NCI-H146 treated with DMSO at 0.1 percent for 48 hours (cell line): Measurements from ENCODE around the gene PRR3.
"Not testable (repeated sequence)": the region's sequence is repeated elsewhere in the genome, so short reads cannot be mapped to it uniquely, and the experiment has no call there.

ENCODE experiments used
- DNase-seq: peaks from one replicate; lab custom pipeline; 2025; ENCODE audit not compliant: unreplicated experiment; lab: John Stamatoyannopoulos, UW

Gene PRR3, protein sequence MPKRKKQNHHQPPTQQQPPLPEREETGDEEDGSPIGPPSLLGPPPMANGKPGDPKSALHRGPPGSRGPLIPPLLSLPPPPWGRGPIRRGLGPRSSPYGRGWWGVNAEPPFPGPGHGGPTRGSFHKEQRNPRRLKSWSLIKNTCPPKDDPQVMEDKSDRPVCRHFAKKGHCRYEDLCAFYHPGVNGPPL

DNA sequence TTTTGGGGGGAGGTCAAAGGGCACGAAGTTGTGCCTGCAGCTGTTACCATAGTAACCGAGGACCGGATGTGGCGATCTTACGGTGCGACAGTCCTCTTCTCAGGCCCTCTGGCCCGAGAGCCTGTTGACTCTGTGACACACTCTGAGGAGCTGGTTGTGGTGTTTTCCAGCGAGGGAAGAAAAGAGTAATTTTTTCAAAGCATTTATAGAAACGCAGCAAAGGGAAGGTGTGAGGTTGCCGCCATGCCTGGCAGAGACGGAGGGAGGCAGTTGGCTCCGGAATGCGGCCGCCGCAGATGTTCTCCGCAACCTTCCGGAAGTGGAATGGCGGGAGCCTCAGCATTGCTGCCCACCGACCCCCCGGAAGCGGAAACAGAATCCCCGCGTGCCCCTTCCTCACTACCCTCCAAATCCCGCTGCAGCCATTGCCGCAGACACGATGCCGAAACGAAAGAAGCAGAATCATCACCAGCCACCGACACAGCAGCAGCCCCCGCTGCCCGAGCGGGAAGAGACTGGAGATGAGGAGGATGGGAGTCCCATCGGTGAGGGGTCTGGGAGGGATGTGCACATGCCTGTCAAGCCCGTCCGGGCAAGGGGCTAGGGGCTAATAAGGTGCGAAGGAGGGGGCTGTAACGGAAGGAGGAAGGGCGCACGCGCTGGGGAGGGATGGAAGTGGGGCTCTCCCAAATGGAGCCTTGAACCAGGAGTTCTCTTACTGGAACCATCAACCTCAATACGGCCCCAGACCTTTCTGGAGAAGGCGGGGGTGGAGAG, at the start of gene PRR3:
Gene PRR3 (plus strand): TSS at position 390 of the 777 bp plus-strand sequence. CDS start 50 bp downstream, at position 440.
- DNase-seq, result peak; percentile 90

DNA sequence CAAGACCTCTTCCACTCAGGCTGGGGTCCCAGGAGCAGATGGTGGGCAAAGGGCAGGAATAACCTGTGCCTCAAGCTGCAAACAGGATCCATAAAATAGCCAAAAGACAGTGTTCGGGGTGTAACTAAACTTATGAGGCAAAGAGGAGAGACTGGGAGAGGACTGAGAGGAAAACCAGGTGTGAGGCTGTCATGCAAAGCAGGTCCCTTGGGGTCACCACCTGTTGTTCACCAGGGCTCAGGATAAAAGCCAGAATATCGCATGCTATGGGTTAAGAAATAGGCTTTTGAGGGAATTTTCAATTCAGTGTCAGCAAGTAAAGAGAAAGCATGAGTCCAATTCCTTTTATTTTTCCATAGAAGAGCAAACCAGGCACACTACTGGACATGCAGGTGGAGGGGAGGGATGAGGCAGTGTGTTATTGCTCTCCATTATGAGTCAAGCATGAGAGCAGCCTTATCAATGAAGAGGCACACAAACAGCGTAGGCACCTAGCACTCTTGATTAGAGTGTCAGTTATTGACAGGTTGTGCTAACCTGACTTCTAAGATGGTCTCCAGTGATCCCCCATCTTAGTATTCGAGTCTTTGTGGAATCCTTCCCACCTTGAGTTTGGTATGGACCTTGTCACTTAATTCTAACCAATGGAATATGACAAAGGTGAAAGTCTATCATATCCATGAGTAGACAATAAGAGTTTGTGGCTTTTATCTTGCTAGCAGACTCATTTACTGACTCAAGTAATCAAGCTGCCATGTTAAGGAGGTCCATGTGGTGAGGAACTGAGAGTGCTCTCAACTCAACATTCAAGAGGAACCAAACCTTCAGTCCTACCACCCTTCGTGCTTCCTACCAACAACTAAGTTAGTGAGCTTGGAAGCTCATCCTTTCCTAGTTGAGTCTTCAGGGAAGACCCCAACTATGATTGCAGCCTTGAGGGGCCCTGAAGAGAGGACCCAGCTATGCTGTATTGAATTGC, 49.0 kb upstream of the PRR3 start:
- DNase-seq, result no peak

- DNase-seq, result no peak
These were observed 48.0 kb upstream of the PRR3 start for GRCh38 chr6:30508890-30509736.

GRCh38 chr6:30510419-30511168, 46.5 kb upstream of the PRR3 start:
- no peak for DNase-seq

- DNase-seq, result no peak
These were observed 45.9 kb upstream of the PRR3 start for GRCh38 chr6:30511169-30511546.

DNA sequence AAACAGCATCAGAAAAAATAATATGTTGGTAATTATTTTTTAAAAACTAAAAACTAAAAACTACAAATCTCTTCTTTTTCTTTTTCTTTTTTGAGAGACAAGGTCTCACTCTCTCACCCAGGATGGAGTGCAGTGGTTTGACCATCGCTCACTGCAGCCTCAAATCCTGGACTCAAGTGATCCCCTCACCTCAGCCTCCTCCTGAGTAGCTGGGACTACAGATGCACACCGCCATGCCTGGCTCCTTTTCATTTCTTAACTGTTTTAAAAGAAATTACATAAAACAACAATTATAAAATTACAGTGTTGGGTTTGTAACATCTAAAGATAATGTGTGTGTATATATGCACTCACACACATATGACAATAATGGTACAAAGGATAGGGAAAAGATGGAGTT, 43.6 kb upstream of the PRR3 start:
- DNase-seq, result no peak

DNA sequence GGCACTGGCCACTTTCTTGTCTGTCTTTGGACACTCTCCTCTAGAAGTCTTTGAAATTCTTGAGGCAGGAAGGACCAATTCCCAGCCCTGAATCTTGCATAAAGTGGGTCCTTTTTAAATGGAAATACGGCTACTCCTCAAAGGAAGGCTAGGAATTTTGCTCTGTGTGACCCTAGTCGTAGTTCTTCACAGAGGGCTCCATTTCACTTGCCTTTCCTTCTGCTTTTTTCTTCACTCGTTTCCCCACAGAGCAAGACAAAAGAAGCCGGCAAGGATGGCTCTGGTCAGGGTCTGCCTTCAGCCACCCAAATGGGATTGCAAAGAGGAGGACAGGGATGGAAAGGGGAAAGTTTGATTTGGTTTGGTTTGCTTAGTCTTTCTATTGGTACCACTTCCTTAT, 42.0 kb upstream of the PRR3 start:
- no peak for DNase-seq

DNA sequence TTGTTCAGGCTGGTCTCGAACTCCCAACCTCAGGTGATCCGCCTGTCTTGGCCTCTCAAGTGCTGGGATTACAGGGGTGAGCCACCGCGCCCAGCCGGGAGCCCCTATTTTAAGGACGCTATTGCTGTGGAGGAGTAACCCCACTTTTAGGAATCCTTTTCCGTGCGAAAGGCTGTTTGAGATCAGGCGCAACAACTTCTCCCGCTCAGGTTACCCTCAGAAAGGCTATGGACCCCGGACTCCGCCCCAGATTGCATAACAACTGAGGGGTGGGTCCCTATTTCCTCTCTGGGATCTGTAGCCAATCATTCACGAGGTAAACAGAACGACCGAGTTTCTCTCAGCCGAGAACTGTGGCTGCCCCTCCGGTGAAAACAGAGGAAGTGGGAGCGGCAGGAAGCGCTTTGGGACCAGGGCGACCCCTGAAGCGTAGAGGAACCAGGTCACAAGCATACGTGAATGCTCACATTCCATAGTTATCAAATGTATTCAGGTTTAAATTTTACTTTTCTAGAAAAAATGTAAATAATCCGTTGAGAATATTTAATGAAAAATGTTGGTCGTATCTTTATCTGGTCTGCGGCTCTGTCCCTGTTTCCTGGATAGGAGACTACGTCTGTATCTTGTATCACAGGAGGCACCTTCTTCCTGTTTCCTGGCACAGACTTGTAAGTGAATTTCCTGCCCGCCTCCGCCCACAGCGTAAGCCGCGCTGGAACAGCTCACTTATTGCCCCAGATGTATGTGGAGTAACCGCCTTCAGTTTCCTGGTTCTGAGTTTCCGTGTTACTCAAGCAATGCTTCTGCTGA, 40.9 kb upstream of the PRR3 start:
- DNase-seq, result peak; percentile 25

DNA sequence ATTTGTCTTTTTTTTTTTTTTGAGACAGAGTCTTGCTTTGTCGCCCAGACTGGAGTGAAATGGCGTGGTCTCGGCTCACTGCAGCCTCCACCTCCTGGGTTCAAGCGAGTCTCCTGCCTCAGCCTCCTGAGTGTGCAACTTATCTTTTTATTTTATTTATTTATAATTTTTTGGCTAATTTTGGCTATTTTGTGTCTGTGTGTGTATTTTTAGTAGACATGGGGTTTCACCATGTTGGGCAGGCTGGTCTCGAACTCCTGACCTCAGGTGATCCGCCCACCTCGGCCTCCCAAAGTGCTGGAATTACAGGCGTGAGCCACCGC, 40.4 kb upstream of the PRR3 start:
- DNase-seq, result not testable (repeated sequence)

DNA sequence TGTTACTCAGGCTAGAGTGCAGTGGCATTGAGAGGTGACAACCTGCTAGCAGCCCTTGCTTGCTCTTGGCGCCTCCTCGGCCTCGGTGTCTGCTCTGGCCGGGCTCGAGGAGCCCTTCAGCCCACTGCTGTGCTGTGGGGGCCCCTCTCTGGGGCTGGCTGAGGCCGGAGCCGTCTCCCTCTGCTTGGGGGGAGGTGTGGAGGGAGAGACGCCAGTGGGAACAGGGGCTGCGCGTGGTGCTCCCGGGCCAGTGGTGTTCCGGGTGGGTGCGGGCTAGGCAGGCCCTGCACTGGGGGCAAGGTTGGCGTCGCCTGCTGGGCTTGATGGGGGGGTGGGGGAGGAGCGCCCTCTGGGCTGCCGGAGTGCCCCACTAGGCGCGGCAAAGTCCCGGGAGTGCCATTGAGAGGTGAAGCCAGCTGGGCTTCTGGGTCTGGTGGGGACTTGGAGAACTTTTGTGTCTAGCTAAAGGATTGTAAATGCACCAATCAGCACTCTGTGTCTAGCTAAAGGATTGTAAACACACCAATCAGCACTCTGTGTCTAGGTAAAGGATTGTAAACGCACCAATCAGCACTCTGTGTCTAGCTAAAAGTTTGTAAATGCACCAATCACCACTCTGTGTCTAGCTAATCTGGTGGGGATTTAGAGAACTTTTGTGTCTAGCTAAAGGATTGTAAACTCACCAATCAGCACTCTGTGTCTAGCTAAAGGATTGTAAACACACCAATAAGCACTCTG, 39.2 kb upstream of the PRR3 start:
- not testable (repeated sequence) for DNase-seq

DNA sequence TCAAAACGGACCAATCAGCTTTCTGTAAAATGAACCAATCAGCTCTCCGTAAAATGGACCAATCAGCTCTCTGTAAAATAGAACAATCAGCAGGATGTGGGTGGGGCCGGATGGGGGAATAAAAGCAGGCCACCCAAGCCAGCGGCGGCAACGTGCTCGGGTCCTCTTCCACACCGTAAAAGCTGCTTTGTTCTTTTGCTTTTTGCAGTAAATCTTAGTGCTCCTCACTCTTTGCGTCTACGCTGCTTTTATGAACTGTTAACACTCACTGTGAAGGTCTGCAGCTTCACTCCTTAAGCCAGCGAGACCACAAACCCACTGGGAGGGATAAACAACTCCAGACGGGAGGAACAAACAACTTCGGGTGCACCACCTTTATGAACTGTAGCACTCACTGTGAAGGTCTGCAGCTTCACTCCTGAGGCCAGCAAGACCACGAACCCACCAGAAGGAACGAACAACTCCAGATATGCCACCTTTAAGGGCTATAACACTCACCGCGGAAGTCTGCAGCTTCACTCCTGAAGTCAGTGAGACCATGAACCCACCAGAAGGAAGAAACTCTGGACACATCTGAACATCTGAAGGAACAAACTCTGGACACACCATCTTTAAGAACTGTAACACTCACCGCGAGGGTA, 38.5 kb upstream of the PRR3 start:
- not testable (repeated sequence) for DNase-seq

- no peak for DNase-seq
These were observed 36.6 kb upstream of the PRR3 start for GRCh38 chr6:30520522-30520921.

- DNase-seq, result not testable (repeated sequence)
These were observed 36.0 kb upstream of the PRR3 start for GRCh38 chr6:30521082-30521481.

DNA sequence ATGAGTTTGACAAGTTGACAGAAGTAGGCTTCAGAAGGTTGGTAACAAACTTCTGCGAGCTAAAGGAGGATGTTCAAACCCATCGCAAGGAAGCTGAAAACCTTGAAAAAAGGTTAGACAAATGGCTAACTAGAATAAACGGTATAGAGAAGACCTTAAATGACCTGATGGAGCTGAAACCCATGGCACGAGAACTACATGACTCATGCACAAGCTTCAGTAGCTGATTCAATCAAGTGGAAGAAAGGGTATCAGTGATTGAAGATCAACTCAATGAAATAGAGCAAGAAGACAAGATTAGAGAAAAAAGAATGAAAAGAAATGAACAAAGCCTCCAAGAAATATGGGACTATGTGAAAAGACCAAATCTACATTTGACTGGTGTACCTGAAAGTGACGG, 35.1 kb upstream of the PRR3 start:
- DNase-seq, result not testable (repeated sequence)

GRCh38 chr6:30526444-30526843, 30.7 kb upstream of the PRR3 start:
- not testable (repeated sequence) for DNase-seq

DNA sequence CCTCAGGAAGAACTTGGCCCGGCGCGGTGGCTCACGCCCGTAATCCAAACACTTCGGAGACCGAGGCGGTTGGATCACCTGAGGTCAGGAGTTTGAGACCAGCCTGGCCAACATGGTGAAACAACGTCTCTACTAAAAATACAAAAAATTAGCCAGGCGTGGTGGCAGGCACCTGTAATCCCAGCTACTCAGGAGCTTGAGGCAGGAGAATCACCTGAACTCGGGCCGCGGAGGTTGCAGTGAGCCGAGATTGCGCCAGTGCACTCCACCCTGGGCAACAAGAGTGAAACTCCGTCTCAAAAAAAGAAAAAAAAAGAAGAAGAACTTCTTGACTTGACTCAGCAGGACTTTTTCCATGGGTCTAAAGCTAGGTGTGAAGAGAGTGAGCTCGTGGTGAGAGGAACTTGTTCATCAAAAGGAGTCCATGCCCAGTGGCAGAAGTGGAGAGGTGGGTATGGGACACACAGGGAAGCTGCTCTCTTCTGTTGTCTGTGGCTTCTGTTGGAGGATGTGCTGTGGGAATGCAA, 27.7 kb upstream of the PRR3 start:
- DNase-seq, result not testable (repeated sequence)

DNA sequence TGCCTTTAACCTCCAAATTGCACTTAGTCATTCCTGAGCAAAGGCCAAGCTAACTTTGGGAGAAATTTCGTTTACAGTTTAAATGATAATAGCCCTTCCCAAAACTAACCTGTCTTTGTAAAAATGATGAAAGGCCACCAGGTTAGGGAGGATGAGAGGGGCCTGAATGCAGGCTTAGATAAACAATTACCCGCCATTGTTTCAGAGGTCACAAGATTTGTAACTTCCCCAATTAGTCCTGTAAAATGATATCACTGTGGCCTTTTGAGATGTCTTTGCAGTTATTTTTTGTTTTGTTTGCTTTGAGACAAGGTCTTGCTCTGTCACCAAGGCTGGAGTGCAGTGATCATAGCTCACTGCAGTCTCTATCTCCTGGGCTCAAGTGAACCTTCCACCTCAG, 27.1 kb upstream of the PRR3 start:
- DNase-seq, result no peak
